A549 (cell line): ENCODE data around the gene ST6GALNAC4. TPM values are rescaled to one million over a fixed set of nuclear protein-coding genes. Genes with fewer than 3 reads are reported as not detected.

Source experiments
- ATAC-seq, 2 experiments: fragments of 200-7000 bp in 1 of 2; fragments of >200 bp in 1 of 2; cut with Nextera tagmentation in 1 of 2; cut with Tn5 transposase in 1 of 2; 3 replicates each; pipeline versions ENCODE4 v1.8.0 to v1.9.1; 2018 to 2020; ENCODE audit warnings: mild to moderate bottlenecking in 1 of 2, moderate library complexity in 1 of 2
- CTCF ChIA-PET: fragments of 300-600 bp; sonication (Branson Sonifier 250); formaldehyde crosslinking; extraction: SDS; loops from one replicate; lab custom pipeline; 2021; ENCODE audit warnings: antibody characterized with exemption, inconsistent platforms; lab: Yijun Ruan, JAX
- POLR2A ChIA-PET: fragments of 350-600 bp; formaldehyde crosslinking; extraction: SDS; loops from one replicate; lab custom pipeline; 2021; ENCODE audit warnings: antibody characterized with exemption, inconsistent platforms; lab: Yijun Ruan, JAX
- DNase-seq, 2 experiments: peaks; one replicate each; pipeline versions ENCODE4 v3.0.0 to v3.0.0-alpha.2; 2011 to 2016; ENCODE audit warnings: low read depth in 1 of 2, low spot score in 1 of 2
- FAIRE-seq: peaks from 2 replicates; lab custom pipeline; 2011; peaks lifted over from hg19 to GRCh38; lab: Jason Lieb, UNC
- H3K27ac ChIP-seq, 2 experiments: fragments of >200 bp; sonication (Bioruptor Twin); formaldehyde crosslinking; 3 replicates each; pipeline ENCODE4 v1.5.1; 2016 to 2017
- H3K4me1 ChIP-seq: fragments of >200 bp; sonication (Bioruptor Twin); formaldehyde crosslinking; 3 replicates; pipeline ENCODE4 v1.6.1; 2016
- H3K4me2 ChIP-seq: fragments of >200 bp; sonication (Bioruptor Twin); formaldehyde crosslinking; 3 replicates; pipeline ENCODE4 v1.6.1; 2016
- H3K4me3 ChIP-seq: fragments of >200 bp; sonication (Bioruptor Twin); formaldehyde crosslinking; 3 replicates; pipeline ENCODE4 v1.5.1; 2016
- H3K9me3 ChIP-seq: fragments of >200 bp; sonication (Bioruptor Twin); formaldehyde crosslinking; 3 replicates; pipeline ENCODE4 v1.6.1; 2016
- BHLHE40 ChIP-seq: IDR thresholded peaks from 2 replicates; pipeline ENCODE4 v1.6.1; 2012; ENCODE audit warnings: low read depth, low read length, inconsistent platforms
- CBX2 ChIP-seq: fragments of 200-600 bp; sonication (generic); IDR thresholded peaks from 2 replicates; pipeline ENCODE4 v1.6.1; 2016; ENCODE audit warnings: low read depth, mild to moderate bottlenecking, borderline replicate concordance
- CBX8 ChIP-seq: fragments of 200-600 bp; sonication (generic); IDR thresholded peaks from 2 replicates; pipeline ENCODE4 v1.6.1; 2016
- CEBPB ChIP-seq, 2 experiments: fragments of >200 bp in 1 of 2; sonication (Bioruptor Twin) in 1 of 2; formaldehyde crosslinking in 1 of 2; IDR thresholded peaks; 2 replicates each; pipeline ENCODE4 v1.6.1; 2012 to 2016
- CHD2 ChIP-seq: fragments of 150-350 bp; IDR thresholded peaks from 2 replicates; pipeline ENCODE4 v1.6.1; 2014; ENCODE audit warnings: low read length; ENCODE audit not compliant: partially characterized antibody
- CTCF ChIP-seq: fragments of >200 bp; sonication (Bioruptor Twin); formaldehyde crosslinking; IDR thresholded peaks from 3 replicates; pipeline ENCODE4 v1.5.1; 2016
- ESRRA ChIP-seq: fragments of 150-350 bp; IDR thresholded peaks from 2 replicates; pipeline ENCODE4 v1.6.1; 2014; ENCODE audit warnings: mild to moderate bottlenecking, low read length, borderline replicate concordance
- FOSB ChIP-seq: fragments of 250-450 bp; sonication (Bioruptor Pico); IDR thresholded peaks from 2 replicates; pipeline ENCODE4 v1.5.0; 2020; ENCODE audit warnings: mild to moderate bottlenecking, moderate library complexity
- GATA3 ChIP-seq: IDR thresholded peaks from 2 replicates; pipeline ENCODE4 v1.6.1; 2012; ENCODE audit warnings: borderline replicate concordance
- HEYL ChIP-seq: fragments of 250-450 bp; sonication (Bioruptor Pico); IDR thresholded peaks from 2 replicates; pipeline ENCODE4 v1.8.0; 2021; ENCODE audit warnings: mild to moderate bottlenecking, moderate library complexity
- HOXB5 ChIP-seq: fragments of 250-450 bp; sonication (Bioruptor Pico); IDR thresholded peaks from 2 replicates; pipeline ENCODE4 v1.5.0; 2020; ENCODE audit warnings: mild to moderate bottlenecking, moderate library complexity
- JUNB ChIP-seq: fragments of >200 bp; sonication (Bioruptor Twin); formaldehyde crosslinking; IDR thresholded peaks from 2 replicates; pipeline ENCODE4 v1.6.1; 2016
- KDM1A ChIP-seq: fragments of 200-600 bp; sonication (generic); IDR thresholded peaks from 2 replicates; pipeline ENCODE4 v1.6.1; 2016; ENCODE audit warnings: low read depth, mild to moderate bottlenecking
- KDM5A ChIP-seq: fragments of 200-600 bp; sonication (generic); IDR thresholded peaks from 2 replicates; pipeline ENCODE4 v1.6.1; 2016; ENCODE audit warnings: antibody characterized with exemption, mild to moderate bottlenecking
- MAZ ChIP-seq: fragments of 150-350 bp; IDR thresholded peaks from 2 replicates; pipeline ENCODE4 v1.6.1; 2014; ENCODE audit warnings: antibody characterized with exemption, low read depth, low read length, borderline replicate concordance
- NFE2L2 ChIP-seq: fragments of 150-350 bp; conservative IDR thresholded peaks from 2 replicates; pipeline ENCODE4 v1.6.1; 2014; ENCODE audit warnings: low read length
- POLR2AphosphoS2 ChIP-seq: conservative IDR thresholded peaks from 2 replicates; pipeline ENCODE4 v1.6.1; 2012; ENCODE audit warnings: low read length, improper control_type of control experiment, inconsistent platforms
- RAD21 ChIP-seq, 2 experiments: fragments of >200 bp in 1 of 2; sonication (Bioruptor Twin) in 1 of 2; formaldehyde crosslinking in 1 of 2; IDR thresholded peaks in 1 of 2; conservative IDR thresholded peaks in 1 of 2; 2 replicates in 1 of 2; 3 replicates in 1 of 2; pipeline ENCODE4 v1.6.1; 2012 to 2018; ENCODE audit warnings: inconsistent platforms in 1 of 2
- RARB ChIP-seq: fragments of 250-450 bp; sonication (Bioruptor Pico); IDR thresholded peaks from 2 replicates; pipeline ENCODE4 v1.8.0; 2021; ENCODE audit warnings: mild to moderate bottlenecking, moderate library complexity
- RCOR1 ChIP-seq: fragments of 150-350 bp; IDR thresholded peaks from 2 replicates; pipeline ENCODE4 v1.6.1; 2014; ENCODE audit warnings: antibody characterized with exemption, low read length, low read depth
- RNF2 ChIP-seq: fragments of 200-600 bp; sonication (generic); IDR thresholded peaks from 2 replicates; pipeline ENCODE4 v1.6.1; 2016; ENCODE audit warnings: low read depth, mild to moderate bottlenecking, antibody characterized with exemption, moderate library complexity, borderline replicate concordance
- SMC3 ChIP-seq: fragments of >200 bp; sonication (Bioruptor Twin); formaldehyde crosslinking; IDR thresholded peaks from 3 replicates; pipeline ENCODE4 v1.6.1; 2018; ENCODE audit warnings: inconsistent platforms
- SREBF2 ChIP-seq: fragments of 450-650 bp; IDR thresholded peaks from 2 replicates; pipeline ENCODE4 v1.6.1; 2014; ENCODE audit warnings: mild to moderate bottlenecking, moderate library complexity
- USF2 ChIP-seq: fragments of 450-650 bp; IDR thresholded peaks from 2 replicates; pipeline ENCODE4 v1.6.1; 2014; ENCODE audit warnings: antibody characterized with exemption
- ZFP36 ChIP-seq: fragments of 450-650 bp; IDR thresholded peaks from 2 replicates; pipeline ENCODE4 v1.6.1; 2014; ENCODE audit warnings: borderline replicate concordance; ENCODE audit not compliant: partially characterized antibody
- ZNF302 ChIP-seq: fragments of 250-450 bp; sonication (Bioruptor Pico); IDR thresholded peaks from 2 replicates; pipeline ENCODE4 v1.9.0; 2021; ENCODE audit warnings: inconsistent platforms, mild to moderate bottlenecking, moderate library complexity
- WGBS: methylation state at CpG from one replicate; pipeline ENCODE4 v1.1.6; 2017; ENCODE audit errors: missing lambda C conversion rate; 5-methylcytosine and 5-hydroxymethylcytosine counted together
- polyA plus RNA-seq, 4 experiments: library from polyadenylated mRNA; depleted of rRNA in 3 of 4; stranded (reverse); fragments of >200 nt; fragmentation: RNase III in 1 of 4; extraction: RNeasy Plus Mini Kit Qiagen cat#74134 plus additional on column Dnase treatment in 1 of 4; gene quantifications; 2 replicates in 3 of 4; 3 replicates in 1 of 4; pipeline ENCODE4 v1.2.3, GENCODE V29; 2011 to 2017
- TF ChIP-seq, protein P1 (sequence below): IDR thresholded peaks from 2 replicates; pipeline ENCODE4 v1.6.1; 2012

The ST6GALNAC4 gene
- polyA plus RNA-seq, 2 of the 4 experiments (the other 2 are of a cell fraction) = 11.0 to 24.8 TPM

DNA sequence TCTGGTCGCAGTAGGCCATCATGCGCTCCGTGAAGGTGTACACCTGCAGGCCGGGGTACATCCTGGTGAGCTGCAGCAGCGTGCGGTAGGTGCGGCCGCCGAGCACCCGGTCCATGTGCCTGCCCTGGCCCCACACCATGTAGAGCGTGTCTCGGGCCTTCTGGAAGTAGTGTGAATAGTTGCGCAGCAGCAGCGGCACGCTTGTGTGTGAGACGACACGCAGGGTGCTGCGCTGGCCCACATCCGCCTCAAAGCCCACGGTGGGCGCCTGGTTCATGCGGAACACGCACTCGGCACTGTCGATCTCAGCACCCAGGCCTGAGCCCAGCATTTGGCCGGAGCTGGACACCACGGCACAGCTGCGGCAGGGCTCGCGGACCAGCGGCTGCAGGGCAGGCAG lies 4.5 kb downstream of the ST6GALNAC4 start:
- H3K4me1 ChIP-seq = peaks cover 30% of the 10 kb centered on the region
- FAIRE-seq = no peak
- ATAC-seq = no peak
- TF ChIP-seq POLR2AphosphoS2 (no peak), ZFP36 (no peak), RARB (CRISPR knock-in tag) (no peak), ESRRA (no peak), RNF2 (no peak), RCOR1 (no peak), MAZ (no peak), USF2 (no peak), HOXB5 (no peak), CEBPB (IDR thresholded peaks at IDR 0.05) (no peak), KDM1A (no peak), FOSB (CRISPR knock-in tag) (no peak)
- TF ChIP-seq, all 56 proteins: peak for 0
- ChIA-PET CTCF (interaction anchor here (2.0 to 5.5 kb wide), 3 partner anchors 9 to 178 kb away, joined by 8 to 46 read pairs (median 14); partner anchors contain the start of gene TOR2A), POLR2A (no interaction called here)
- Histone ChIP-seq H3K4me2 (no peak overlapping the region), H3K9me3 (no peaks in the 10 kb centered on the region), H3K4me3 (no peak overlapping the region), H3K27ac (no peak overlapping the region; a peak in 1 of 6 replicates)
- 96% methylated on average over 10 of the region's 31 CpGs for WGBS
- DNase-seq = no peak

- FAIRE-seq (no peak), DNase-seq (peak in 1 of 2 experiments; percentile 64), ATAC-seq (peak; percentile 58 to 64)
- Histone ChIP-seq H3K4me2 (no peak overlapping the region), H3K9me3 (no peaks in the 10 kb centered on the region)
- 72% methylated on average over 6 of the region's 6 CpGs for WGBS
- TF ChIP-seq ZNF302 (CRISPR knock-in tag) (no peak), ZFP36 (peak; percentile 97), NFE2L2 (no peak), CHD2 (no peak), CTCF (peak; percentile 41), RAD21 (conservative IDR thresholded peaks at IDR 0.05 in 1 of 2, IDR thresholded peaks at IDR 0.05 in 1 of 2) (peak; percentile 54 to 66), SMC3 (peak; percentile 25; the same call in 1 of the 3 replicates)
- TF ChIP-seq, protein P1, sequence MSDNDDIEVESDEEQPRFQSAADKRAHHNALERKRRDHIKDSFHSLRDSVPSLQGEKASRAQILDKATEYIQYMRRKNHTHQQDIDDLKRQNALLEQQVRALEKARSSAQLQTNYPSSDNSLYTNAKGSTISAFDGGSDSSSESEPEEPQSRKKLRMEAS = no peak
- TF ChIP-seq, all 56 proteins: peak for 4
- Histone ChIP-seq H3K4me1 (peaks cover 22% of the 10 kb centered on the region), H3K4me3 (no peak overlapping the region), H3K27ac (0 out of 6 replicates have a peak overlapping the region, but pooled peaks of 1 of the 2 experiments have one; percentile 51)
- ChIA-PET POLR2A (no interaction called here), CTCF (interaction anchor here (0.7 to 5.5 kb wide), 13 partner anchors 10 to 324 kb away, joined by 3 to 46 read pairs (median 3); partner anchors contain the start of gene TOR2A)
Measured at GRCh38 chr9:127910613-127911205, 6.1 kb downstream of the ST6GALNAC4 start.

- FAIRE-seq = no peak
- H3K27ac ChIP-seq = no peak overlapping the region
- H3K4me3 ChIP-seq = no peak overlapping the region
- CTCF ChIA-PET = interaction anchor here (1.1 to 5.5 kb wide), 8 partner anchors 11 to 257 kb away, joined by 3 to 46 read pairs (median 4); partner anchors contain the start of gene TOR2A
- WGBS = 88% methylated on average over 10 of the region's 17 CpGs
- H3K4me1 ChIP-seq = peaks cover 14% of the 10 kb centered on the region; the same call in 1 of the 3 replicates
- no peak for TF ChIP-seq CBX2
- no peak for TF ChIP-seq BHLHE40
- TF ChIP-seq JUNB = no peak
- no peak for TF ChIP-seq SMC3
- TF ChIP-seq, protein P1 = no peak
- TF ChIP-seq SREBF2 = no peak
- no peak for TF ChIP-seq HEYL (CRISPR knock-in tag)
- TF ChIP-seq POLR2AphosphoS2 = no peak
- TF ChIP-seq GATA3 = no peak
- TF ChIP-seq CEBPB (IDR thresholded peaks at IDR 0.05) = no peak
- TF ChIP-seq MAZ = no peak
- TF ChIP-seq CHD2 = no peak
- TF ChIP-seq RAD21 (conservative IDR thresholded peaks at IDR 0.05 in 1 of 2, IDR thresholded peaks at IDR 0.05 in 1 of 2) = no peak
- no peak for TF ChIP-seq CBX8
- TF ChIP-seq KDM5A = no peak
- POLR2A ChIA-PET = interaction anchor here (0.6 kb wide), 1 partner anchor 31 kb away, joined by 6 read pairs; no protein-coding TSS in a partner anchor
- ATAC-seq = no peak
- H3K9me3 ChIP-seq = no peaks in the 10 kb centered on the region
- H3K4me2 ChIP-seq = no peak overlapping the region
- DNase-seq = no peak
Measured at GRCh38 chr9:127909839-127910273, 7.0 kb downstream of the ST6GALNAC4 start.
